Airway epithelial cell (primary cell): Measurements from ENCODE around the gene HS6ST2. TPM values are rescaled to one million over a fixed set of nuclear protein-coding genes. Genes with fewer than 3 reads are reported as not detected.

ENCODE experiments used
- total RNA-seq: library from RNA; depleted of rRNA; stranded (reverse); fragments of >200 nt; gene quantifications from 2 replicates; pipeline ENCODE4 v1.2.3, GENCODE V29; 2015

HS6ST2 gene
- 6.5 and 7.4 TPM in 2 replicates for total RNA-seq

DNA sequence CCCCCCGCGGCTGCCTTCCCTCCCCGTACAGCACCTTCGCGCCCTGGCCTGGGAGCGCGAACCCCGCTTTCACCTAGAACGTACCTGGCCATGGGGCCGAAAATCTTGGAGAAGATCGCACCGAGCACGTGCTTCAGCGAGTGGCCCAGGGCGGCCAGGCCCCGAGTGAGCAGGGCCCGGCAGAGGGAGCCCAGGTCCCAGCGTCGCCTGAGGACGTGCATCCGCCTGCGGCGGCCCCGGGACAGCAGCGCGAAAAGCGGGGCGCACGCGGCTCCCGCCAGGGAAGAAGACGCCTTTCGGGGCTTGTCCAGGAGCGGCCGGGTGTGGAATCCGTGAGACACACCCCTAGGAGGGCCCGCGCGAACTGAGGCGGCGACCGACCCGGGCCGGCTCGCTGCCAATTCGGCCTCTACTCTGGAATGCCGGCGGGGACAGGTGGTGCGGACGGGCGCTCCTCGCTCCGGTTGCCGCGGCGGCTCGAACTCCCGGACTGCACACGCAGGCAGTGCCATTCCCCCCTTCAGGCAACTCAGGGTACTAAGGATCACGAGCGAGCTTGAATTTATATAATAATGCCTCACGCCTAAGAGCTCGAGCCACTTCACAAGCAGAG is at the start of gene HS6ST2:
Gene HS6ST2 (minus strand): TSS at position 539 of the 613 bp plus-strand sequence.

Other genes with a start within 250 kb of the HS6ST2 start
- gene USP26, start 138.5 kb upstream of the HS6ST2 start, total RNA-seq: not detected in 2 replicates